Measurements from ENCODE around the gene SCGN. TPM values are rescaled to one million over a fixed set of nuclear protein-coding genes. Genes with fewer than 3 reads are reported as not detected.

Gene SCGN
- total RNA-seq, 1 donor from 2014 or later = not detected

GRCh38 chr6:25686856-25687255 is 34.8 kb downstream of the SCGN start:
- TF ChIP-seq CTCF (IDR thresholded peaks at IDR 0.05) = no peak
- no peaks in the 10 kb centered on the region for H3K4me1 Mint-ChIP-seq (ENCODE audit: unreplicated experiment)
- peaks cover 7% of the 10 kb centered on the region for H3K9me3 Mint-ChIP-seq (ENCODE audit: unreplicated experiment)
- H3K27ac Mint-ChIP-seq (ENCODE audit: unreplicated experiment) = no peak overlapping the region
- no peaks in the 10 kb centered on the region for H3K36me3 Mint-ChIP-seq (ENCODE audit: unreplicated experiment)
- H3K4me3 Mint-ChIP-seq (ENCODE audit: unreplicated experiment) = no peak overlapping the region
- DNase-seq (ENCODE audit: extremely low spot score, unreplicated experiment) = no peak
- H3K27me3 Mint-ChIP-seq (ENCODE audit: unreplicated experiment) = peaks cover 39% of the 10 kb centered on the region

- no peaks in the 10 kb centered on the region for H3K4me1 Mint-ChIP-seq (ENCODE audit: unreplicated experiment)
- no peak overlapping the region for H3K27ac Mint-ChIP-seq (ENCODE audit: unreplicated experiment)
- H3K9me3 Mint-ChIP-seq (ENCODE audit: unreplicated experiment) = peaks cover 7% of the 10 kb centered on the region
- H3K27me3 Mint-ChIP-seq (ENCODE audit: unreplicated experiment) = peaks cover 44% of the 10 kb centered on the region
- no peak for TF ChIP-seq CTCF (IDR thresholded peaks at IDR 0.05)
- H3K36me3 Mint-ChIP-seq (ENCODE audit: unreplicated experiment) = no peaks in the 10 kb centered on the region
- DNase-seq (ENCODE audit: extremely low spot score, unreplicated experiment) = no peak
- no peak overlapping the region for H3K4me3 Mint-ChIP-seq (ENCODE audit: unreplicated experiment)
Measured at GRCh38 chr6:25689966-25690365, 38.0 kb downstream of the SCGN start.

- no peaks in the 10 kb centered on the region for H3K4me1 Mint-ChIP-seq (ENCODE audit: unreplicated experiment)
- H3K4me3 Mint-ChIP-seq (ENCODE audit: unreplicated experiment) = no peak overlapping the region
- H3K27me3 Mint-ChIP-seq (ENCODE audit: unreplicated experiment) = peaks cover 33% of the 10 kb centered on the region
- no peak for TF ChIP-seq CTCF (IDR thresholded peaks at IDR 0.05)
- H3K36me3 Mint-ChIP-seq (ENCODE audit: unreplicated experiment) = no peaks in the 10 kb centered on the region
- no peak overlapping the region for H3K27ac Mint-ChIP-seq (ENCODE audit: unreplicated experiment)
- no peaks in the 10 kb centered on the region for H3K9me3 Mint-ChIP-seq (ENCODE audit: unreplicated experiment)
- DNase-seq (ENCODE audit: extremely low spot score, unreplicated experiment) = no peak
Measured at GRCh38 chr6:25691894-25692293, 39.9 kb downstream of the SCGN start.

- Mint-ChIP-seq H3K4me3 (ENCODE audit: unreplicated experiment) (no peak overlapping the region), H3K36me3 (ENCODE audit: unreplicated experiment) (no peaks in the 10 kb centered on the region), H3K4me1 (ENCODE audit: unreplicated experiment) (no peaks in the 10 kb centered on the region), H3K27ac (ENCODE audit: unreplicated experiment) (no peak overlapping the region), H3K9me3 (ENCODE audit: unreplicated experiment) (no peaks in the 10 kb centered on the region), H3K27me3 (ENCODE audit: unreplicated experiment) (peaks cover 31% of the 10 kb centered on the region)
- no peak for TF ChIP-seq CTCF (IDR thresholded peaks at IDR 0.05)
- DNase-seq (ENCODE audit: extremely low spot score, unreplicated experiment) = no peak
Measured at GRCh38 chr6:25692472-25692871, 40.5 kb downstream of the SCGN start.

GRCh38 chr6:25694366-25694765 is 42.4 kb downstream of the SCGN start:
- Mint-ChIP-seq H3K27ac (ENCODE audit: unreplicated experiment) (no peak overlapping the region), H3K9me3 (ENCODE audit: unreplicated experiment) (no peaks in the 10 kb centered on the region), H3K4me3 (ENCODE audit: unreplicated experiment) (no peak overlapping the region), H3K27me3 (ENCODE audit: unreplicated experiment) (peaks cover 24% of the 10 kb centered on the region), H3K4me1 (ENCODE audit: unreplicated experiment) (no peaks in the 10 kb centered on the region), H3K36me3 (ENCODE audit: unreplicated experiment) (no peaks in the 10 kb centered on the region)
- DNase-seq (ENCODE audit: extremely low spot score, unreplicated experiment) = no peak
- no peak for TF ChIP-seq CTCF (IDR thresholded peaks at IDR 0.05)
